Thyroid gland (tissue), 4 donors: Measurements from ENCODE around the gene GPR78. TPM values are rescaled to one million over a fixed set of nuclear protein-coding genes. Genes with fewer than 3 reads are reported as not detected.

Experiments
- DNase-seq, 2 donors: peaks; one replicate each; pipeline ENCODE4 v3.0.0-alpha.2; 2019
- H3K27ac ChIP-seq, 3 donors: fragments of 200-600 bp; sonication (generic); 1 replicate in 2 of 3; 2 replicates in 1 of 3; pipeline ENCODE4 v1.5.1; 2016 to 2019; ENCODE audit warnings: mild to moderate bottlenecking in 1 of 3, moderate library complexity in 1 of 3
- H3K27me3 ChIP-seq: fragments of 200-600 bp; sonication (generic); one replicate; pipeline ENCODE4 v1.5.1; 2019
- H3K36me3 ChIP-seq, 2 donors: fragments of 200-600 bp; sonication (generic); one replicate each; pipeline ENCODE4 v1.5.1; 2016 to 2019
- H3K4me1 ChIP-seq, 2 donors: fragments of 200-600 bp; sonication (generic); one replicate each; pipeline ENCODE4 v1.5.1; 2017 to 2019
- H3K4me3 ChIP-seq, 3 donors: fragments of 200-600 bp; sonication (generic); replicated peaks in 1 of 3; 1 replicate in 2 of 3; 2 replicates in 1 of 3; pipeline ENCODE4 v1.5.1; 2016; ENCODE audit warnings: mild to moderate bottlenecking in 1 of 3
- H3K9me3 ChIP-seq: fragments of 200-600 bp; sonication (generic); one replicate; pipeline ENCODE4 v1.5.1; 2017
- CTCF ChIP-seq, 6 experiments: fragments of 200-600 bp in 3 of 6; fragments of 450-650 bp in 3 of 6; sonication (generic) in 3 of 6; IDR thresholded peaks; one replicate each; pipeline ENCODE4 v1.5.1; 2016 to 2019; ENCODE audit warnings: antibody characterized with exemption in 6 of 6, mild to moderate bottlenecking in 2 of 6, inconsistent platforms in 1 of 6, moderate library complexity in 1 of 6
- POLR2A ChIP-seq, 2 donors: fragments of 450-650 bp; IDR thresholded peaks; one replicate each; pipeline ENCODE4 v1.6.1; 2017; ENCODE audit warnings: antibody characterized with exemption in 2 of 2, mild to moderate bottlenecking in 2 of 2, moderate library complexity in 1 of 2
- WGBS, 2 donors: methylation state at CpG; one replicate each; pipeline ENCODE4 v1.1.5; 2017; 5-methylcytosine and 5-hydroxymethylcytosine counted together
- intact Hi-C: fragments of 100-400 bp; cut with DNase I; formaldehyde crosslinking; loops from one replicate; pipeline ENCODE4 v1.15.1; 2023
- total RNA-seq, 4 donors: library from RNA; depleted of rRNA; stranded (reverse); fragments of >200 nt; gene quantifications; one replicate each; pipeline ENCODE4 v1.2.3, GENCODE V29; 2016

Gene GPR78
- total RNA-seq, result not detected

DNA sequence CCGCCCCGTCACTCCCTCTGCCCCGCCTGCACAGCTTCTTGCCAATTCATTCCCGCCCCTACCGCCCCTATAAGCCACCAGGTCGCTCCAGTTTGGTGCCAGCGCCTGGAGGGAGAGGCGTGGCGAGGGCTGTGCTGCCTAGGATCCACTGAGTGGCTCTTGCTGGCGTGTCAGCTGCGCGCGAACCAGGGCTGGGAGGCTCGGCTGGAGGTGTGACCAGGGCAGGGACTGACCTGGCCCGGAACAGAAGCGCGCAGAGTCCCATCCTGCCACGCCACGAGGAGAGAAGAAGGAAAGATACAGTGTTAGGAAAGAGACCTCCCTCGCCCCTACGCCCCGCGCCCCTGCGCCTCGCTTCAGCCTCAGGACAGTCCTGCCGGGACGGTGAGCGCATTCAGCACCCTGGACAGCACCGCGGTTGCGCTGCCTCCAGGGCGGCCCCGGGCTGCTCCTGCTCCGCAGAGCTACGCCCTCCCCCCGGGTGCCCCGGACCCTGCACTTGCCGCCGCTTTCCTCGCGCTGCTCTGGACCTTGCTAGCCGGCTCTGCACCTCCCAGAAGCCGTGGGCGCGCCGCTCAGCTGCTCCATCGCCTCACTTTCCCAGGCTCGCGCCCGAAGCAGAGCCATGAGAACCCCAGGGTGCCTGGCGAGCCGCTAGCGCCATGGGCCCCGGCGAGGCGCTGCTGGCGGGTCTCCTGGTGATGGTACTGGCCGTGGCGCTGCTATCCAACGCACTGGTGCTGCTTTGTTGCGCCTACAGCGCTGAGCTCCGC, at the start of gene GPR78:
Gene GPR78 (plus strand): TSS at position 72 of the 773 bp plus-strand sequence. CDS start 591 bp downstream, at position 663.
- DNase-seq, result peak; percentile 62 to 77
- H3K4me1 ChIP-seq, result peaks cover 4 to 6% of the 10 kb centered on the region in 2 donors
- no peaks in the 10 kb centered on the region for H3K27me3 ChIP-seq
- no peaks in the 10 kb centered on the region for H3K36me3 ChIP-seq
- H3K27ac ChIP-seq, result no peak within 1 kb of the TSS
- WGBS, 2 donors, result 4 to 6% methylated on average over 42 to 44 of the region's 63 CpGs
- intact Hi-C loops, result no loop called here
- TF ChIP-seq POLR2A (IDR thresholded peaks at IDR 0.05) (no peak), CTCF (IDR thresholded peaks at IDR 0.05) (peak in 1 of 6 experiments; percentile 5)
- H3K4me3 ChIP-seq, result no peak within 1 kb of the TSS
- H3K9me3 ChIP-seq, result no peaks in the 10 kb centered on the region

DNA sequence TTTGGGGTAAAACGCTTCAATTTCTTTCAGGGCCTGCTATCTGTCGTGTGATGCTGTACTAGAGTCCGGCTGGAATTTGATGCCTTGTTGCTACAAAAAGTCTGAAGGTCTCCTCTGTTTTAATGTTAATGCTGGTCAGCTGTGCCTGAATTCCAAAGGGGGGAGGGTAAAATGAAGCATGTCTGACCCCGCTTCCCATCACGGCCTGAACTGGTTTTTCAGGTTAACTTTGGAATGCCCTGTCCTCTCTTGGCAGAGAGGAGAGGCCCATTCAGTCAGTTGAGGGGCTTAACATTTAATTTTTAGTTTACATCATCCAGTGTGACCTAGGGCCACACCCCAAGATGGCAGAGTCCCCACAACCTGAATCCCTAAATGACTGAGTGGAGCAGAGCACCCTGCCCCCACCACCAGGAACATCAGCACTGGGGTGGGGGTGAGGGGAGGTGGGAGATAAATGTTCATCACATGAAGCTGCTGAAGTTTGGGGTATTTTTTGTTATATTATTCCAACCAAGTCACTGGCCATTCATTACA, 47.9 kb upstream of the GPR78 start:
- TF ChIP-seq POLR2A (IDR thresholded peaks at IDR 0.05) (no peak), CTCF (IDR thresholded peaks at IDR 0.05) (no peak)
- intact Hi-C loops, result no loop called here
- H3K27ac ChIP-seq, result peak overlapping the region; percentile 15 to 99 (median 92)
- peaks cover 36 to 54% of the 10 kb centered on the region in 2 donors for H3K4me1 ChIP-seq
- WGBS, 2 donors, result 46 to 54% methylated on average over 5 of the region's 5 CpGs
- DNase-seq, result peak; percentile 37 to 40
- no peaks in the 10 kb centered on the region for H3K36me3 ChIP-seq
- no peak overlapping the region for H3K4me3 ChIP-seq
- no peaks in the 10 kb centered on the region for H3K27me3 ChIP-seq
- no peaks in the 10 kb centered on the region for H3K9me3 ChIP-seq

GRCh38 chr4:8533274-8533865, 46.8 kb upstream of the GPR78 start:
- TF ChIP-seq POLR2A (IDR thresholded peaks at IDR 0.05) (no peak), CTCF (IDR thresholded peaks at IDR 0.05) (no peak)
- DNase-seq, result peak; percentile 28 to 48
- peaks cover 41 to 64% of the 10 kb centered on the region in 2 donors for H3K4me1 ChIP-seq
- no peaks in the 10 kb centered on the region for H3K27me3 ChIP-seq
- 59 to 62% methylated on average over 2 of the region's 2 CpGs for WGBS, 2 donors
- H3K4me3 ChIP-seq, result no peak overlapping the region
- H3K36me3 ChIP-seq, result no peaks in the 10 kb centered on the region
- no peaks in the 10 kb centered on the region for H3K9me3 ChIP-seq
- intact Hi-C loops, result no loop called here
- peak overlapping the region; percentile 92 to 99 (median 97) for H3K27ac ChIP-seq

DNA sequence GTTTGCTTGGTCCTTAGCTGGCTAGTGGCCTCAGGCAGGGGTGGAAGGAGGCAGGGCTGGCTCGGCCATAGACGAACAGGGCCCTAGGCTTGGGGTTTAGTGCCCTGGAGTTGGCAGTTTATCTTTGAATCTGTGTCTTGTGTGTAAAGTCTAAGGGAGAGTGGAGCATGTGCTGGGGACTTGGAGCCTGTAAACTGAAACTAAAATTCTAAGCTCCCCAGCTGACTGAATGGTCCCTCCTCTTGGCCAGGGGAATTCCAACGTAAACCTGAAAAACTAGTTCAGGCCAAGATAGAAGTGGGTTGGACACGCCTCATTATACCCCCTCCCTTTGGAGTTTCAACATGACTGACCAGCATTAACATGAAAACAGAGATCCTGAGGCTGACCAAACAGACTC, 46.1 kb upstream of the GPR78 start:
- Histone ChIP-seq H3K36me3 (no peaks in the 10 kb centered on the region), H3K4me3 (no peak overlapping the region), H3K27me3 (no peaks in the 10 kb centered on the region), H3K4me1 (peaks cover 41 to 64% of the 10 kb centered on the region in 2 donors), H3K9me3 (no peaks in the 10 kb centered on the region), H3K27ac (peak overlapping the region; percentile 92 to 99 (median 97))
- TF ChIP-seq POLR2A (IDR thresholded peaks at IDR 0.05) (peak in 1 of 2 donors; percentile 63), CTCF (IDR thresholded peaks at IDR 0.05) (no peak)
- intact Hi-C loops, result no loop called here
- peak; percentile 77 to 79 for DNase-seq
- 11 to 23% methylated on average over 4 of the region's 4 CpGs for WGBS, 2 donors

GRCh38 chr4:8534611-8535010, 45.6 kb upstream of the GPR78 start:
- H3K4me3 ChIP-seq, result no peak overlapping the region
- H3K36me3 ChIP-seq, result no peaks in the 10 kb centered on the region
- H3K4me1 ChIP-seq, result peaks cover 41 to 64% of the 10 kb centered on the region in 2 donors
- 34% methylated on average over 2 of the region's 2 CpGs for WGBS, 2 donors
- no peak for DNase-seq
- H3K9me3 ChIP-seq, result no peaks in the 10 kb centered on the region
- peak overlapping the region; percentile 92 to 99 (median 97) for H3K27ac ChIP-seq
- no peak for TF ChIP-seq POLR2A (IDR thresholded peaks at IDR 0.05)
- no peak for TF ChIP-seq CTCF (IDR thresholded peaks at IDR 0.05)
- intact Hi-C loops, result no loop called here
- H3K27me3 ChIP-seq, result no peaks in the 10 kb centered on the region
